Measurements from ENCODE around the gene HDLBP.
"Not testable (repeated sequence)": the region's sequence is repeated elsewhere in the genome, so short reads cannot be mapped to it uniquely, and the experiment has no call there.

HDLBP gene

DNA sequence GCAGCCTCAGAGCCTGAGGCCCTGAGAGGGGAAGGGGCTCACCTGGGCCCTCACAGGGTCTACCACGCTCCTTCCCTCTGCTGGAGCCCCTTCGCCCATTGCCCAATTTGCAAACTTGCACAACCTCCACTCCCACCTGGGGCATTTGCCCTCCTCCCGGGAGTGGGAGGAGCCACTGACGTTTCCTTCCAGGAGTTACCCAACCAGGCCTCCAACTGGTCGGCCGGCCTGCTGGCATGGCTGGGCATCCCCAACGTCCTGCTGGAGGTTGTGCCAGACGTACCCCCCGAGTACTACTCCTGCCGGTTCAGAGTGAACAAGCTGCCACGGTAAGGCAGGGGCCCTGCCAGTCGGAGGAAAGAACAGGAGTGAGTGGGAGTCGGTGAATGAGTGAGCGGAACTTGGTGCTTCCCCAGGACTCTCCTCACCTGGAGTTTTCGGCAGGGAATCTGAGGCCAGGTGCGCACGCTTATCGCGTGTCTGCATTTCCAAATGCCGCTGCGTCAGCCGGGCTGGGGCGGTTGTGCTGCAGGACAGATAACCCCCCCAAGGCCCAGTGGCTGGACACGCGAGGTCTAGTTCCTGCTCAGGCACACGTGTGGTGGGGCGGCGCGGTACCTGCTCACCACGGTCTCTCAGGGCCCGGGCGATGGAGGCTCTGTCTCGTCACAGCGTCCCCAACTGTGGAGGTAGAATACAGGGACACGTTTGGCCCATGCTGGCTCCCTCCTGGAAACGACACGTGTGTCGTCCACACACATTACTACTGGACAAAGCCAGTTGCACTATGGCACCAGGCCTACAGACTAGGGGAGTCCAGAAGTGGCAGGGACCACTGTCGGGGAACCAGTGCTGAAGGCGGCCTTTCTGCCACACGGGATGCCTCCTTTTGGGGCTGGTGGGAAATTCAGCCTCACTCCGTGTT lies 115.3 kb downstream of the HDLBP start:
- Histone ChIP-seq H3K4me2 (ENCODE audit: low read length) (no peak overlapping the region), H3K4me3 (ENCODE audit: low read depth, low read length) (no peak overlapping the region), H3K9ac (no peak overlapping the region), H3K79me2 (no peaks in the 10 kb centered on the region), H2AFZ (no peak overlapping the region), H3K27ac (no peak overlapping the region), H3K4me1 (no peaks in the 10 kb centered on the region), H3K9me3 (ENCODE audit: control insufficient read depth, low read length) (no peaks in the 10 kb centered on the region), H3K27me3 (ENCODE audit: control insufficient read depth, insufficient read depth, low read length) (no peaks in the 10 kb centered on the region), H3K36me3 (ENCODE audit: control insufficient read depth, insufficient read depth, low read length) (no peaks in the 10 kb centered on the region)
- TF ChIP-seq, protein P1, sequence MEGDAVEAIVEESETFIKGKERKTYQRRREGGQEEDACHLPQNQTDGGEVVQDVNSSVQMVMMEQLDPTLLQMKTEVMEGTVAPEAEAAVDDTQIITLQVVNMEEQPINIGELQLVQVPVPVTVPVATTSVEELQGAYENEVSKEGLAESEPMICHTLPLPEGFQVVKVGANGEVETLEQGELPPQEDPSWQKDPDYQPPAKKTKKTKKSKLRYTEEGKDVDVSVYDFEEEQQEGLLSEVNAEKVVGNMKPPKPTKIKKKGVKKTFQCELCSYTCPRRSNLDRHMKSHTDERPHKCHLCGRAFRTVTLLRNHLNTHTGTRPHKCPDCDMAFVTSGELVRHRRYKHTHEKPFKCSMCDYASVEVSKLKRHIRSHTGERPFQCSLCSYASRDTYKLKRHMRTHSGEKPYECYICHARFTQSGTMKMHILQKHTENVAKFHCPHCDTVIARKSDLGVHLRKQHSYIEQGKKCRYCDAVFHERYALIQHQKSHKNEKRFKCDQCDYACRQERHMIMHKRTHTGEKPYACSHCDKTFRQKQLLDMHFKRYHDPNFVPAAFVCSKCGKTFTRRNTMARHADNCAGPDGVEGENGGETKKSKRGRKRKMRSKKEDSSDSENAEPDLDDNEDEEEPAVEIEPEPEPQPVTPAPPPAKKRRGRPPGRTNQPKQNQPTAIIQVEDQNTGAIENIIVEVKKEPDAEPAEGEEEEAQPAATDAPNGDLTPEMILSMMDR (IDR thresholded peaks at IDR 0.05), result no peak

DNA sequence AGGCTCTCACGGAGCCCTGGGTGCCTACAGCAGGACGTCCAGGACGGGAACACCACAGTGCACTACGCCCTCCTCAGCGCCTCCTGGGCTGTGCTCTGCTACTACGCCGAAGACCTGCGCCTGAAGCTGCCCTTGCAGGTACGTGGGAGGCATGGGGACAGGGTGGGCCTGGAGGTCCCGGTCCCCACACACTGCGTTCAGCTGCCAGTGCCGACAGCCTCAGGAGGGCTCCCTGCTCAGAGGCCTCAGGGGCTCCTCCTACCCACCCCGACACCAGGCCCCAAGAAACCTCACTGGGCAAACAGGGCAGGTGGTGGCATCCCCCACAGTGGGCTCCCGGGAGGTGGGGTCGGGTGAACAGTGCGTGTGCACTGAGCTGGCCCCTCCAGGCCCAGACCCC lies 116.2 kb downstream of the HDLBP start:
- H3K4me3 ChIP-seq (ENCODE audit: low read depth, low read length), result no peak overlapping the region
- H3K36me3 ChIP-seq (ENCODE audit: control insufficient read depth, insufficient read depth, low read length), result no peaks in the 10 kb centered on the region
- H3K4me1 ChIP-seq, result no peaks in the 10 kb centered on the region
- H2AFZ ChIP-seq, result no peak overlapping the region
- H3K9ac ChIP-seq, result no peak overlapping the region
- H3K79me2 ChIP-seq, result no peaks in the 10 kb centered on the region
- H3K9me3 ChIP-seq (ENCODE audit: control insufficient read depth, low read length), result no peaks in the 10 kb centered on the region
- no peak overlapping the region for H3K27ac ChIP-seq
- TF ChIP-seq, protein P1 (IDR thresholded peaks at IDR 0.05), result no peak
- no peak overlapping the region for H3K4me2 ChIP-seq (ENCODE audit: low read length)
- H3K27me3 ChIP-seq (ENCODE audit: control insufficient read depth, insufficient read depth, low read length), result no peaks in the 10 kb centered on the region

DNA sequence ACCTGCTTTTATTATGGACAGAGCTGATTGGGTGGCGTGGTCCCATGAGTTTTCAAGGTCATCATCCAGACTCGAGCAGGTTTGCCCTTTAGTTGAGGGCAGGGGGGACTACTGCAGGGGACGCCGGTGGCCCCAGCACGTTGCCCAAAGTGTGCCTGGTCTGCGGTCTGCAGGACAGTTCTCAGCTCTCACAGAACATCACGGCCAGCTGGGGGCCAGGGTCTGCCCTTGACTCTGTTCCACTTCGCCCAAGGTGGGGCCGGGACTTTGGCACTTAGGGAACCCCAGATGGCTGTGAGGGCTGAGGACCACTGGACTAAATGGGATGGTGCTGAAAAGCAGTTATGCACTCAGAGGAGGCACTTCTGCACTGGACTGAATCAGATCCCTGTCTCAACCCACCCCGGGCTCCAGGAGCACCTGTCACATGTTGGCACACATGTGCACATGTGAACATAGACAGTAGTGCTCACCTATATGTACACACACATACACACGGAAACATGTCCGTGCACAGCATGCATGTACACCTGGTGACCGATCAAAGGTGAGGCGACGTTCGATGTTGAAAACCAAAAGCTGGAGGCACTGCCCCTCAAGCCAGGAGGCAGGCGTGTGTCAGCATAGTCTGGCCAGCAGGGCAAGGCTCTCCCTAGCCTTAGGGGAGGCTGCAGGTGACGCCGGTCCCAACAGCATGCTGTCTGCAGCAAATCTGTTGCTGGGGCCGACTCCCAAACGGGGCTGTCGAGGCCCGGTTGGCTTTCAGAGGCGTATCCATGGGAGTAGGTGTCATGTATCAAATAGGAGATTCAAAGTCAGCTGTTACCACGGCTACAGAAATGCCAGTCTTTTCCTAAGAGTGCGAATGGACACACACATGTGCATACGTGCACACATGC lies 116.8 kb downstream of the HDLBP start:
- Histone ChIP-seq H3K4me2 (ENCODE audit: low read length) (no peak overlapping the region), H3K36me3 (ENCODE audit: control insufficient read depth, insufficient read depth, low read length) (no peaks in the 10 kb centered on the region), H3K27ac (no peak overlapping the region), H3K9me3 (ENCODE audit: control insufficient read depth, low read length) (no peaks in the 10 kb centered on the region), H3K4me1 (no peaks in the 10 kb centered on the region), H3K4me3 (ENCODE audit: low read depth, low read length) (no peak overlapping the region), H3K27me3 (ENCODE audit: control insufficient read depth, insufficient read depth, low read length) (no peaks in the 10 kb centered on the region), H2AFZ (no peak overlapping the region), H3K9ac (no peak overlapping the region), H3K79me2 (no peaks in the 10 kb centered on the region)
- TF ChIP-seq, protein P1 (IDR thresholded peaks at IDR 0.05), result no peak

DNA sequence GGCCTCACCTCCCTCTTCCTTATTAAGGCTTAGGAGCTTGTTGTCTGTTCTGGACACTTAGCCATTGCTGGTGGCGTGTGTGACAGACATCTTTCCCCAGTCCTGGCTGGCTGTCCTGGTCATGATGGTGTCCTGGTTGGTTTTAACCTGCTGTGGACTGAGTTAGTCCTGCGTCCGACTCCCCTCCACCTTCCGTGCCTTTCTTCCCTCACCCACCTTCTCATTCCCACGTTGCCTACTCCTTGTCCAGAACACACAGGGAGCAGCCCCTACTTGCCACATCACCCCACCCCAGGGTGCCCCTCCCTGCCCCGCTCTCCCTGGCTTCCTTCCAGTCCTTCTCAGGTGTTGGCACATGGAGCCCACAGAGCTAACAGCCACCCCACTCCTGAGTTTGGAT lies 117.5 kb downstream of the HDLBP start:
- Histone ChIP-seq H3K9ac (no peak overlapping the region), H3K27ac (no peak overlapping the region)

DNA sequence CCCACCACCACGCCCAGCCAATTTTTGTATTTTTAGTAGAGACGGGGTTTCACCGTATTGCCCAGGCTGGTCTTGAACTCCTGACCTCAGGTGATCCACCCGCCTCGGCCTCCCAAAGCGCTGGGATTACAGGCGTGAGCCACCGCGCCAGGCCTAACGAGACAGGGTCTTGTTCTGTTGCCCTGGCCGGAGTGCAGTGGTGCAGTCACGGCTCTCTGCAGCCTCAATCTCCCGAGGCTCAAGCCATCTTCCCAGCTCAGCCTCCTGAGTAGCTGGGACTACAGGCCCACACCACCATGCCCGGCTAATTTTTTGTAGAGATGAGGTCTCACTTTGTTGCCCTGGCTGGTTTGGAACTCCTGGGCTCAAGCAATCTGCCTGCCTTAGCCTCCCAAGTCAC lies 118.2 kb downstream of the HDLBP start:
- H3K4me3 ChIP-seq (ENCODE audit: low read depth, low read length); H3K36me3 ChIP-seq (ENCODE audit: control insufficient read depth, insufficient read depth, low read length): not testable (repeated sequence)

More for the DNA sequence above, 117.5 kb downstream of the HDLBP start:
- Histone ChIP-seq H3K9me3 (ENCODE audit: control insufficient read depth, low read length) (no peaks in the 10 kb centered on the region), H2AFZ (no peak overlapping the region), H3K27me3 (ENCODE audit: control insufficient read depth, insufficient read depth, low read length) (no peaks in the 10 kb centered on the region), H3K4me3 (ENCODE audit: low read depth, low read length) (no peak overlapping the region), H3K4me1 (no peaks in the 10 kb centered on the region), H3K79me2 (no peaks in the 10 kb centered on the region), H3K36me3 (ENCODE audit: control insufficient read depth, insufficient read depth, low read length) (no peaks in the 10 kb centered on the region), H3K4me2 (ENCODE audit: low read length) (no peak overlapping the region)
- TF ChIP-seq, protein P1 (IDR thresholded peaks at IDR 0.05), result no peak

More for the DNA sequence above, 118.2 kb downstream of the HDLBP start:
- not testable (repeated sequence) for H3K27me3 ChIP-seq (ENCODE audit: control insufficient read depth, insufficient read depth, low read length); H3K9ac ChIP-seq; H3K9me3 ChIP-seq (ENCODE audit: control insufficient read depth, low read length); H3K79me2 ChIP-seq; H3K27ac ChIP-seq; H3K4me2 ChIP-seq (ENCODE audit: low read length); H3K4me1 ChIP-seq; H2AFZ ChIP-seq

All from parathyroid adenoma (tissue), 2 donors.